Myometrial cell (primary cell): Measurements from ENCODE around the gene SRC. TPM values are rescaled to one million over a fixed set of nuclear protein-coding genes. Genes with fewer than 3 reads are reported as not detected.

Source experiments
- total RNA-seq: library from RNA; depleted of rRNA; stranded (reverse); fragments of >200 nt; gene quantifications from 2 replicates; pipeline ENCODE4 v1.2.3, GENCODE V29; 2015

Gene SRC
- total RNA-seq = 11.9 and 18.7 TPM in 2 replicates

GRCh38 chr20:37345339-37346235, at the start of gene SRC:
TSS of gene SRC (plus strand) at chr20:37346140. CDS start at chr20:37384154, 38,014 bp downstream.

Other genes starting within 250 kb of the SRC start
- gene RPN2, start 166.8 kb upstream of the SRC start, total RNA-seq = 381 and 391 TPM in 2 replicates
- gene MROH8, start 166.6 kb upstream of the SRC start, total RNA-seq = under 0.01 and 0.89 TPM in 2 replicates
- gene GHRH, start 84.3 kb upstream of the SRC start, total RNA-seq = not detected in 2 replicates
- 33.1 and 33.2 TPM in 2 replicates for gene MANBAL, start 56.5 kb upstream of the SRC start, total RNA-seq
- gene NNAT, start 175.1 kb downstream of the SRC start, total RNA-seq = 4.6 and 7.3 TPM in 2 replicates
- 31.4 and 40.9 TPM in 2 replicates for gene BLCAP, start 181.7 kb downstream of the SRC start, total RNA-seq